Kidney (tissue), 14 donors: Measurements from ENCODE around the gene CCDC24. TPM values are rescaled to one million over a fixed set of nuclear protein-coding genes. Genes with fewer than 3 reads are reported as not detected.

Source experiments
- DNase-seq, 5 donors: peaks; one replicate each; pipeline ENCODE4 v3.0.0-alpha.2; 2013 to 2020
- FAIRE-seq: peaks from 2 replicates; lab custom pipeline; 2012; peaks lifted over from hg19 to GRCh38; lab: Jason Lieb, UNC
- H3K27ac ChIP-seq, 2 donors: one replicate each; pipeline ENCODE4 v1.7.0; 2013; ENCODE audit warnings: low read depth in 2 of 2, low read length in 2 of 2, inconsistent platforms in 1 of 2
- H3K27me3 ChIP-seq: one replicate; pipeline ENCODE4 v1.7.1; 2013; ENCODE audit warnings: low read length, inconsistent platforms; ENCODE audit not compliant: control insufficient read depth, insufficient read depth
- H3K36me3 ChIP-seq, 3 donors: one replicate each; pipeline versions ENCODE4 v1.7.0 to v1.7.1; 2013; ENCODE audit warnings: low read length in 3 of 3, control low read depth in 1 of 3, inconsistent platforms in 1 of 3; ENCODE audit not compliant: insufficient read depth in 3 of 3, control insufficient read depth in 2 of 3
- H3K4me1 ChIP-seq, 3 donors: one replicate each; pipeline versions ENCODE4 v1.7.0 to v1.7.1; 2013; ENCODE audit warnings: low read length in 3 of 3, inconsistent platforms in 1 of 3, low read depth in 1 of 3; ENCODE audit not compliant: control insufficient read depth in 2 of 3, insufficient read depth in 2 of 3
- H3K4me3 ChIP-seq, 3 donors: one replicate each; pipeline versions ENCODE4 v1.7.0 to v1.8.1; 2013; ENCODE audit warnings: low read length in 3 of 3, control low read depth in 1 of 3, inconsistent platforms in 1 of 3
- H3K9ac ChIP-seq, 3 donors: one replicate each; pipeline versions ENCODE4 v1.7.0 to v1.7.1; 2013; ENCODE audit warnings: low read length in 3 of 3, control low read depth in 1 of 3, inconsistent platforms in 1 of 3
- H3K9me3 ChIP-seq, 3 donors: one replicate each; pipeline versions ENCODE4 v1.7.0 to v1.7.1; 2013; ENCODE audit warnings: low read length in 3 of 3, control low read depth in 1 of 3, inconsistent platforms in 1 of 3; ENCODE audit not compliant: control insufficient read depth in 2 of 3, insufficient read depth in 1 of 3
- intact Hi-C: fragments of 100-400 bp; cut with DNase I; formaldehyde crosslinking; loops from one replicate; pipeline ENCODE4 v1.11.1; 2022
- polyA plus RNA-seq: library from polyadenylated mRNA; stranded (reverse); fragments of 350-450 nt; fragmentation: Illumina TruSeq; extraction: RNeasy Lipid Tissue Mini Kit (QIAGEN cat#74804); gene quantifications from one replicate; pipeline ENCODE4 v1.2.3, GENCODE V29; 2014; ENCODE audit warnings: low read depth, low replicate concordance; ENCODE audit not compliant: insufficient read depth
- total RNA-seq: library from RNA; stranded (reverse); fragmentation: NEBNext Ultra II Directional; extraction: Animal tissue kit (Norgen Biotek cat#: 25700); gene quantifications from one replicate; pipeline ENCODE4 v1.2.1, GENCODE V29; 2021
- TF ChIP-seq, protein P1 (sequence below): IDR thresholded peaks from 3 replicates; pipeline ENCODE4 v1.5.1; 2012; ENCODE audit warnings: mild to moderate bottlenecking, moderate library complexity, borderline replicate concordance; ENCODE audit not compliant: insufficient read depth; ENCODE audit errors: extremely low read depth
- donor health status: control.
- donor health status: control.
- donor health status: control.
- donor health status: control.
- donor health status: control.
- donor health status: DM: yes; HTN: yes; CAD: no.
- donor health status: Normal renal cell carcinoma (clear cell type).

The CCDC24 gene
- total and polyA plus RNA-seq, 2 donors from 2014 or later: 24.3 to 35.6 TPM

DNA sequence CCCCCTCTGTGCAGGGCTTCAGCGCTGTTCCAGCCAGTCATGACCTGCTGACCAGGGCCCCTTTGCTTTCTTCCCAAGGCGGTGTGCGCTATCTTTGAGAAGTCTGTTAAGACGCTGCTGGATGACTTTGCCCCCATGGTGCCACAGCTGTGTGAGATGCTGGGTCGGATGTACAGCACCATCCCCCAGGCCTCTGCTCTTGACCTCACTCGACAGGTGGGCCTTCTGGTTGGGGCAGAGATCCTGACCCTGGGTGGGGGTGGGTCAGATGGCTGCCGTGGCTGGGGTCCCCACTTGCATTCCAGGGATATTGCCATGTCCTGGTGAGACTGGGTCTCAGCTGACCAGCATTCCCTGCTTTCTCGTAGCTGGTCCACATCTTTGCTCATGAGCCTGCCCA is 30.6 kb upstream of the CCDC24 start:
- FAIRE-seq (no peak), DNase-seq (no peak)
- Histone ChIP-seq H3K9ac (no peak overlapping the region), H3K36me3 (peaks cover 5 to 74% (median 56%) of the 10 kb centered on the region in 3 donors), H3K27ac (no peak overlapping the region), H3K4me1 (no peaks in the 10 kb centered on the region), H3K27me3 (no peaks in the 10 kb centered on the region), H3K9me3 (no peaks in the 10 kb centered on the region), H3K4me3 (no peak overlapping the region)
- TF ChIP-seq, protein P1, sequence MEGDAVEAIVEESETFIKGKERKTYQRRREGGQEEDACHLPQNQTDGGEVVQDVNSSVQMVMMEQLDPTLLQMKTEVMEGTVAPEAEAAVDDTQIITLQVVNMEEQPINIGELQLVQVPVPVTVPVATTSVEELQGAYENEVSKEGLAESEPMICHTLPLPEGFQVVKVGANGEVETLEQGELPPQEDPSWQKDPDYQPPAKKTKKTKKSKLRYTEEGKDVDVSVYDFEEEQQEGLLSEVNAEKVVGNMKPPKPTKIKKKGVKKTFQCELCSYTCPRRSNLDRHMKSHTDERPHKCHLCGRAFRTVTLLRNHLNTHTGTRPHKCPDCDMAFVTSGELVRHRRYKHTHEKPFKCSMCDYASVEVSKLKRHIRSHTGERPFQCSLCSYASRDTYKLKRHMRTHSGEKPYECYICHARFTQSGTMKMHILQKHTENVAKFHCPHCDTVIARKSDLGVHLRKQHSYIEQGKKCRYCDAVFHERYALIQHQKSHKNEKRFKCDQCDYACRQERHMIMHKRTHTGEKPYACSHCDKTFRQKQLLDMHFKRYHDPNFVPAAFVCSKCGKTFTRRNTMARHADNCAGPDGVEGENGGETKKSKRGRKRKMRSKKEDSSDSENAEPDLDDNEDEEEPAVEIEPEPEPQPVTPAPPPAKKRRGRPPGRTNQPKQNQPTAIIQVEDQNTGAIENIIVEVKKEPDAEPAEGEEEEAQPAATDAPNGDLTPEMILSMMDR: no peak
- intact Hi-C loops: no loop called here

DNA sequence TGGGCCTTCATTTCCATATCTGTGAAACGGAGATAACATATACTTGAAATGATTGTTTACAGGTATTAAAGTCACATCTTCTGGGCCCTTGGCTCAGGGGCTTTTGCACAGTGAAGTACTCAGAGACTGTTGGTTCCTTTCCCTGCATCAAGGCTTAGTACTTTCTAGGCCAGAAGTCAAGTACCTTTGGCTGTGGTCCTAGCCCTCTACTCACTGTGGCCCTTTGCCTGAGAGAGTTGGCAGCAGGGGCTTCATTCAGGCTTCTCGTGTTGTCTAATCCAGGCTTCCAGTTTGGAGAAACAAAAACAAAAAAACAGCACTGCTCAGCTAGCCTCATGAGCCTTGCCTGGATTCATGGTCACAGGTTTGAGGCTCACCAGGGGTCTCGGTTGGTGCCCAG is 29.7 kb upstream of the CCDC24 start:
- H3K27me3 ChIP-seq: no peaks in the 10 kb centered on the region
- H3K9ac ChIP-seq: no peak overlapping the region
- H3K27ac ChIP-seq: no peak overlapping the region
- no peak overlapping the region for H3K4me3 ChIP-seq
- intact Hi-C loops: no loop called here
- peaks cover 5 to 75% (median 50%) of the 10 kb centered on the region in 3 donors for H3K36me3 ChIP-seq
- H3K4me1 ChIP-seq: no peaks in the 10 kb centered on the region
- DNase-seq (no peak), FAIRE-seq (no peak)
- no peaks in the 10 kb centered on the region for H3K9me3 ChIP-seq
- TF ChIP-seq, protein P1: no peak

DNA sequence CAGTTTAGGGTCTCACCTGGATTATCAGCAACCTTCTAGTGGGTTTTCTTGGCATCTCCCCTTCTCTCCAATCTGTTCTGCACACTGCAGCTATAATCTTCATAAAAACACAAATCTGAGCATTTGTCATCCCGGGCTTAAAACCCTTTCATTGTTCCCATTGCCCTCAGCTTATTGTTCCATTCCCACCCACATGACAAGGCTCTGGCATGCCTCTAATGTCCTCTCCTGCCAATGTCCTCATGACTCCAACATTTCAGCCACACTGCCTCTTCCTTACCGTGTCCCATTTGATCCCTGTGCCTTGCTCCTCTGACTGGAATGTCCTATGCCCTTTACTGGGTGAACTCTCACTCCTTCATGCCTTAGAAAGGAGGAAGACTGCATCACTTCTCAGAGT is 29.1 kb upstream of the CCDC24 start:
- Histone ChIP-seq H3K4me3 (no peak overlapping the region), H3K9me3 (no peaks in the 10 kb centered on the region), H3K27ac (no peak overlapping the region), H3K27me3 (no peaks in the 10 kb centered on the region), H3K9ac (no peak overlapping the region), H3K36me3 (peaks cover 5 to 73% (median 47%) of the 10 kb centered on the region in 3 donors), H3K4me1 (no peaks in the 10 kb centered on the region)
- TF ChIP-seq, protein P1: no peak
- DNase-seq (no peak), FAIRE-seq (no peak)
- intact Hi-C loops: no loop called here

DNA sequence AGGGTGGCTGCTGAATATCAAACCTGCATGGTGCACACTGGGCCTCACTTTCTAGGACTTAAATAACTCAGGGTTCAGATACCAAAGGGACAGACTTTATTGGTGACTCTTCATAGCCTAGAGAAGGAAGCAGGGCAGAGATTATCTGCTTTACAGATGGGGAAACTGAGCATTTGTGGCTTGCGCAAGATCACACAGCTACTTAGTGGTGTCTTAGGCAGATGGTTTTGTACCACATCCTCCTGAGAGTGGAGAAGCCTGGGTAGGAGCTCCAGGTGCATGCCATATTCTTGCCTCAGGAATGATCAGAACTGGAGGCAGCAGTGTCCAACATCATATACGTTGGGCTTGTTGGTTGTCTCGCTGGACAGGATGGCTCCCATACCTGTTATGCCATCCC is 28.4 kb upstream of the CCDC24 start:
- TF ChIP-seq, protein P1: no peak
- Histone ChIP-seq H3K27ac (no peak overlapping the region), H3K9ac (no peak overlapping the region), H3K27me3 (no peaks in the 10 kb centered on the region), H3K4me3 (no peak overlapping the region), H3K36me3 (peaks cover 4 to 66% (median 40%) of the 10 kb centered on the region in 3 donors), H3K9me3 (no peaks in the 10 kb centered on the region), H3K4me1 (no peaks in the 10 kb centered on the region)
- no peak for DNase-seq
- no peak for FAIRE-seq
- intact Hi-C loops: no loop called here
